HG02763 (cell line): Measurements from ENCODE around the gene CCDC69.
"Not testable (repeated sequence)": the region's sequence is repeated elsewhere in the genome, so short reads cannot be mapped to it uniquely, and the experiment has no call there.

Experiments
- ATAC-seq: cut with Tn5 transposase; IDR thresholded peaks from one replicate; pipeline ENCODE4 v1.9.1; 2021; ENCODE audit warnings: mild to moderate bottlenecking, moderate library complexity; ENCODE audit not compliant: unreplicated experiment

CCDC69 gene

DNA sequence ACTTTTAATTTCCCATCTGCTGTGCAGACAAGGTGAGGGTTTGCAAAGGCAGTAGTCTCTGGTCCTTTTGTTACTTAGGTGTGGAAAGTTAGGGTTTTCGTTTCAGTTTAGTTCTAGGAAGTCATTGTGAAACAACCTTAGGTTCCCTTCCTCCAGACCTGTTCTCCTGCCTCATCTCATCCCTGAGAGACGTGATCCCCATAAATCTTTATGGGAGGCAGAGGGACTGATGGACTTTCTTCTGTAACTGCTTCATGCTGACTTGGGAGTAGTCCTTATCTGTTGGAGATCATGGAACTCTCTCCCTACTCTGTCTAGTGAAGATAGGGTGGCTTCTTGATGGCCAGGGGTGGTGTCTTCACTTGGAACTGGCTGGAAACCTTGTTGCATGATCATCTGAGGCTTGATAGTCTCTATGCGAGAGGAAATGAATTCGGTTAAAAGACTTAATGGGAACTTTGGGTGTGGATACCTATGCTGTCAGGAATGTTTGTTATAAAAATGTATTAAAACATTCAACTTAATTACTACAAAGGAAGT, 21.9 kb upstream of the CCDC69 start:
- no peak for ATAC-seq

DNA sequence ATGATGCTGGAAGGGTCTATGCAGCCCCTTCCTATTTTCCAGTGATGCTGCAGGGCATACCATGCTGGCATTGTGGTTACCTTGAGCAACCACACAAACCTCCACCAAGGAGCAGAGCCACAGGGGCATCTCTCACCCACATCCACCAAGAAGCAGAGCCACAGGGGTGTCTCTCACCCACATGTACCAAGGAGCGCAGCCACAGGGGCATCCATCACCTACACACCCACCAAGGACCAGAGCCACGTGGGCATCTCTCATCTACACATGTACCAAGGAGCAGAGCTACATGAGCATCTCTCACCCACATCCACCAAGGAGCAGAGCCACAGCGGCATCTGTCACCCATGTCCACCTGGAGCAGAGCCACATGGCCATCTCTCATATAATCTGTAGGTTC, 20.3 kb upstream of the CCDC69 start:
- no peak for ATAC-seq

DNA sequence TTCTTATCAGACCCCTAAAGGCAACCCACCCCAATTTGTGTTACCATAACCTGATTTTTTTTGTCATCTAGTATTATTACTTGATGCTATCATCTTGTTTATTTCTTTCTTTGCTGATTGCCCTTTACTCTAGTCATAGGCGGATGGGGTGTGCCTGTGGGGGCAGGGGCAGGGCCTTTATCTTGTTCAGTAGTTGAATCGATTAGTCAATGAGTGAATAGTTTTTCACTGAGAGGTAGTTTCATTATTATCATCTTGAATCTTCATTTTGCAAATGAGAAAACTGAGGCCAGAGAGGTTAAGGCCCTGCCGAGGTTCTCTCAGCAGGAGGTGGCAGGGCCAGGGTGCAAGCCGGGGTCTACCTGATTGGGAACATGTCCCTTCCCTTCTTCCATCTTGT, 19.7 kb upstream of the CCDC69 start:
- no peak for ATAC-seq

DNA sequence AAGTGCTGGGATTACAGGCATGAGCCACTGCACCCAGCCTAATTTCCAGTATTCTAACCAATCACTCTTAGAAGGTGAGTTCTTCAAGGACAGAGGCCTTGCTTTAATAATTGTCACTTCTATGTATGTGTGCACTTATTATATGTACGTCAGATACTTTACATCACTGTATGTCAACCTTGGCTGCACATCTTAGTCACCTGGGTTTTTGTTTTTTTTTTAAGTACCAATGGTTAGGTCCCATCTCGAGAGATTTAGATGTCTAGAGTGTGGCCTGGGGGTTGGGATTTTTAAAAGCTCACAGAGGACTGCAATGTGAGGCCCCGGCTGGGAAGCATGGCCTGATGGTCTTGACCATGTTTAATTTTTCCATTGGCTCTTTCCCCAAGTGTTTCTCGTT, 19.2 kb upstream of the CCDC69 start:
- ATAC-seq, result no peak

DNA sequence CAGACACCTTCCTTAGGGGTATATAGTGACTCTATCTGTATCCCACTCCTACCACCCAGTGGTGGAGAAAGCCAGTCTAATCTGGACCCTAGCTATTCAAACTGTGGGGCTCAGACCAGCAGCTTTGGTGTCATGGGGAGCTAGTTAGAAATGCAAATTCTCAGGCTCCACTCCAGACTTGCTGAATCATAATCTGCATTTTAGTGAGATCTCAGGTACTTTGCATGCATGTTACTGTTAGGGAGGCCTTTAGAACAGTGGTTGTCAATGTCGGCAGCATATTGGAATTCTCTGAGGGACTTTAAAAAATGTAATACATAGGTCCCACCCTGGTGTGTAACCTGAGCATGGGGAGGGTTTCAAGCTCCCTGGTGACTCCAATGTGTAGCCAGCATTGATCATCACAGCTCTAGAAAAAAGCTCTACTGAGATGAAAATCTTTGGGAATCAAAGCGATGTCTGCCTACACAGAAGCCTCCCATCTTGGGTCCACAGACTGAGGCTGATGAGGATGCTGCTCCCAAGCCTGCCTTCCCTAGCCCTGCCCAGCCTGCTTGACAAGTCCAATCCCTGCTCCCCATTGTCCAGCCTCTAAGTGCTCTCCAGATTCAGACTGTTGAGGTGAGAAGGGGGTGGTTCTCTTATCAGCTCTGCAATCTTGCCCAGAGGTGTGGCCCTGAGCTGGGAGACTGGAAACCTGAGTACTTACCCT, 17.2 kb upstream of the CCDC69 start:
- no peak for ATAC-seq

DNA sequence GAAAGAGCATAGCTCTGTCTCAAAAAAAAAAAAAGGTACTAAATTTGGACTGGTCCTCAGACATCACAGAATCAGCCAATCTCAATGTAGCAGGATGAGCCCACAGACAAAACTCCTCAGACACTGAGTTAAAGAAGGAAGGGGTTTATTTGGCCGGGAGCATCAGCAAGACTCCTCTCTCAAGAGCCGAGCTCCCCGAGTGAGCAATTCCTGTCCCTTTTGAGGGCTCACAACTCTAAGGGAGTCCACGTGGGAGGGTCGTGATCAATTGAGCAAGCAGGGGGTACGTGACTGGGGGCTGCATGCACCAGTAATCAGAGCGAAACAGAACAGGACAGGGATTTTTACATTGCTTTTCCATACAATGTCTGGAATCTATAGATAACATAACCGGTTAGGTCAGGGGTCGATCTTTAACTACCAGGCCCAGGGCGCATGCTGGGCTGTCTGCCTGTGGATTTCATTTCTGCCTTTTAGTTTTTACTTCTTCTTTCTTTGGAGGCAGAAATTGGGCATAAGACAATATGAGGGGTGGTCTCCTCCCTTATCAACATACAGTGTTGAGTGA, 16.5 kb upstream of the CCDC69 start:
- not testable (repeated sequence) for ATAC-seq

DNA sequence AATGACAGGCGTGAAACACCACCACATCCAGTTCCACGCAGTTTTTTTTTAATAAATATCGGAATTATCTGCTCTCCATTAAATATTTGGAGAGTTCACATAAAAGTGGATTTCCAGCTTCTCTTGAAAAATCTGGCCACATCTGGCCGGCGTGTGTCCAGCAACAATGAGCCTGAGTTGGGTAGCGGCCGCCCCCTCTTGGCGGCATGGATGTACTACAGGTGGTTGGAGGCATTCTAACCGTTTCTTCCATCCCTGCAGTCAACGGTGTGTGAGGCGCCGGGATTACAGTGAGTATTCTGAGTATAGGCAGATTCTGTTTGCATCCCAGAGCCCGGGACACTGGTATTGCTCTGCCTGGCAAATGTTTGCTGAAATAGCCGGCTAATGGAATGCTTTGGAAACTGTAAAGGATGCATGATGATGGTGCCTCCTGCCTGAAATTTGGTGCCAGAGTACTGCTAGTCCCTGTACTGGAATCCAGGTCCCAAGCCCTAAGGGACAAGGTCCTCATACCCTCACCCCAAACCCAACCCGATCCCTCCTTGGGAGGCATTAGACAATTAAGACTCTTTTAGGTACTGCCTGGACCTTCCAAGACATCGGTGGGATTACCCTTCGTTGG, 15.5 kb upstream of the CCDC69 start:
- ATAC-seq, result no peak

DNA sequence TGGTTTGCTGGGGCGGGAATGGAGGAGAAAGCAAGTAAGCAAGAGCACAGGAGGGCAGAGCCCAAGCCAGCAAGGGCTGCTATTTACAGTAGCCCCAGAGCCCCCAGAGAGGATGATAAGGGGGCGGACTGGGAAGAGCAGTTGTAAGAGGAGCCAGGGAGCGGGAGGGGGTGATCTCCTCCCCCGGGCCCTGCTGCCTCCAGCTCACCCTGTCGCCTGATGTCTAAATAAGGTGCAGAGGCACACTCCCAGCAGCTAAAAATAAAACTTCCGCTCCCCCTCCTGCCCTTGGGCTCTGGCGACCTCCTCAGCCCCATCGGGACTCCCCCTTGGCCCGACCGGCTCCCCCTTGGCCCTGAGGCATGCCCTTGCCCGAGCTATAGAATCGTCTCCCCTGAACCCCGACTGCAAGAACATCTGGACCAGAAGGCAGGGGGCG, 14.4 kb upstream of the CCDC69 start:
- no peak for ATAC-seq

DNA sequence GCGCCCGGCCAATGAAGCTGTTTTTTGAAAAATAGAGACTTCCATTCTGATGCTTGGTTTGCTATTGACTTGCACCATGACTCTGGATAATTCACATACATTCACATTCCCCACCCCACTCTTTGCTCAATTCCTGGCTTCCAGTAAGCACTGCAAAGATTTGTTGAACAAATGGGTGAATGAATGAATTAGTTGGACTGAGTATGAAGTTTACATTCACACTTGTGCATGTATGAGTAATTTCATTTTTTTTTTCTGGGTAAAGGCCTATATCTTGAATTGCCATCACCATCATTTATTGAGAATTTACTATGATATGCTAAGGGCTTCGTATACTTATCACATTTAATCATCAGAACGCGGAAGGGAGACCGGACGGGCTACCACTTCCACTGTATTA, 13.8 kb upstream of the CCDC69 start:
- no peak for ATAC-seq

DNA sequence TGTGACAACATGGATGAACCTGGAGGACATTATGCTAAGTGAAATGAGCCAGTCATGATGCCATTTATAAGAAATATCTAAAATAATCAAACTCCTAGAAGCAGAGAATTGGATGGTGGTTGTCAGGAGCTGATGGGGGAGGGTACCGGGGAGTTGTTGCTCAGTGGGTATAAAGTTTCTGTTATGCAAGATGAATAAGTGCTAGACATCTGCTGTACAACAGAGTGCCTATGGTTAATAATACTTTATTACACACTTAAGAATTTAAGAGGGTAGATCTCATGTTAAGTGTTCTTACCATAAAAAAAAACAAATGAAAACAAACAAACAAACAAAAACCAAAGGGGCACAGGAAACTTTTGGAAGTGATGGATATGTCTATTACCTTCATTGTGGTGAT, 13.0 kb upstream of the CCDC69 start:
- no peak for ATAC-seq

DNA sequence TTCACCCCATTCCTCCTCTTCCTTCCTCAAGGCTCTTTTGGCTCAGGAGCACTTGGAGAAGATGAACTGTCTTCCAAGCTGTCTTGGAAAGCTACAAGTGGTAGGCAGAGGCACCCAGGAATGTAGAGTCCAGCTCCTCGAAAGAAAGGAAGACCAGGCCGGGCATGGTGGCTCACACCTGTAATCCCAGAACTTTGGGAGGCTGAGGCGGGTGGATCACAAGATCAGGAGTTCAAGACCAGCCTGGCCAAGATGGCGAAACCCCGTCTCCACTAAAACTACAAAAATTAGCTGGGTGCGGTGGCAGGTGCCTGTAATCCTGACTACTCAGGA, 11.3 kb upstream of the CCDC69 start:
- not testable (repeated sequence) for ATAC-seq

DNA sequence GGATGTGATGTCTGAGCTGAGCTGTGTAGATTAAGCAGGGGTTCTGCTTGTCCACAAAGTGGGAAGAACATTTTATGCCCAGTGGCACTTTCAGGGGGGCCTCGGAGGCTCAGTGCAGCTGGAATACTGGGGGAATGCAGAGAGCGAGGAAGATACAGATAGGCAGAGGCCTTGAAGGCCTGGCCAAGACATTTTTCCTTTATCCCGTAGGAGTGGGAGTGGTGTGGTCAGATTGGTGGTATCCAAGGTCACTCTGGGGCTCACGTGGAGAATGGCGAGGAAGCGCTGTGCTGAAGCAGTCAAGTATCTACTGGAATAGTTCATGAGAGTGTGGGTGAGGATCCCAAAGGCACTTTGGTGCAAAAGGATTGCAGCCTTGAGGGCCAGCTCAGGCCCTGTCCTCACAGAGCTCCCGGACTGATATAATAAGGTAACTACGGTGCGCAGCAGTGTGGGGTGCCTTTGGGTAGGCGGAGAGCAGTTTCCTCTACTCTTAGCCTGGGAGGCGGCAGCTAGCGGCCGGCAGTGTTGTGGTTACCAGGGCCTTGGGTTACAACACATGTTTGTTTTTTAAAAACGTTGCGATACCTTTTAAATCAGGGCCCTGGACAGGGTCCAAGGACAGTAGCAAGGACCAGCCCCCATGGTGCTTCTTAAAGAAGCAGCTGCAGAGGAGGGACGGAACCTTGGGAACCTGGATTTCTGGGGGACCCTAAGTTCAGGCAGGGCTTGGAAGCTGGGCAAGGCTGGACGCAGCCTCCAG, 10.8 kb upstream of the CCDC69 start:
- peak; percentile 74 for ATAC-seq

DNA sequence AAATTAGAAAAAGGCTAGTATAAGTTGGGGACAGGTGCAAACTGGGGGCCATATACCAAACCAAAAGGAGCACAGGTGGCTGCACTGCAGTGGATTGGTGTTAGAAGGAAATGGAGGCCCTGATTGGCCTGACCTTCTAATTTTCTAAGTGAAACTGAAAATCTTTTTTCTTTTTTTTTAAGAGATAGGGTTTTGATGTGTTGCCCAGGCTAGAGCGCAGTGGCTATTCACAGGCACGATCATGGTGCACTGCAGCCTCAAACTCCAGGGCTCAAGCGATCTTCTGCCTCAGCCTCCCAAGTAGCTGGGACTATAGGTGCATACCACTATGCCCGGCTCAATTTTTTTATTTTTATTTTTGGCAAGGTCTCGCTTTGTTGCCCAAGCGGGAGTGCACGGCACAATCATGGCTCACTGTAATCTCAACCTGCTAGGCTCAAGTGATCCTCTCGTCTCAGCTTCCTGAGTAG, 9.8 kb upstream of the CCDC69 start:
- ATAC-seq, result peak; percentile 49

DNA sequence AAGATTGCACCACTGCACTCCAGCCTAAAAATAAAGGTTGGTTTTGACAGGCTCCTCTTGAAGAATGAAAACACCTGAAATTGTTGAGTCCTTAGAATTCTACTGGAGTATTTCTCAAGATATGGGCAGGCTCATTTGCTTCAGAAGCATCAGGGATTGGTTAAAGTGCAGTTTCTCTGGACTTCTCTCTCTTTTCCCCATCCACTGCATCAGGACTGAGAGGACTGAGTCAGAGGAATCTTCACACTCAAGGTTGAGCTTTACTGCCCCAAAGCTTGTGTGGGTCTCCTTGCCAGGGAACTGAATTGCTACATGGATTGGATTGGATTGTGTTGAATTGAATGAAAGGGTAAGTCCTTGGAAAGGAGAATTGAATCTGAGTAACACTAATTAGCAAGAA, 7.5 kb upstream of the CCDC69 start:
- ATAC-seq, result no peak

DNA sequence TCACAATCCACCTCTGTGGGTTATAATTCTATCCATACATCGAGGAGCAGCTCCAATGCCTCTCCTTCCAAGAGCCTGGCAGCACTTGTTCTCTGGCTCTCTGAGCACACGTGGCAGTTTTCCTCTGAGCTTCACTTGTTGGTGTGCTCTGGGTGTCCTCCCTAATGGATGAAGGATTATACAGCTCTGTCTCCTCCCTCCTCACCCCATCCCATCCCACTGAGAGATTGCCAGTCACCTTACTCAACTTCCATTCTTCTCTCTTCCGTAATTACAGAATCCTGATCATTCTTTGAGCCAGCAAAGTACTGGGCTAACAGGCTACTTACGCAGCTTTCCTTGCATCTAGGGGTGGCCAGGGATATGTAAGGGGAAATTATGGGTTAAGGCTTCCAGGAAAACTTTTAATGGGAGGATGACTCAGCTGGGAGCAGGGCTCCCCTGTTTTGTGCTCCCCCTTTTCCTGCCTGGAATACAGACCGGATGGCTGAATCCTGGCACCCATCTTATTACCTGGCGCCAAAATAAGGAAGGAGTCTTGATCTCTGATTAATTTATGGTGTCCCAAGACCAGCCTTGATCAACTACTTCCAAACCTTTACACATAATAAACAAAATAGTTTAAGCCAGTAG, 6.3 kb upstream of the CCDC69 start:
- no peak for ATAC-seq

DNA sequence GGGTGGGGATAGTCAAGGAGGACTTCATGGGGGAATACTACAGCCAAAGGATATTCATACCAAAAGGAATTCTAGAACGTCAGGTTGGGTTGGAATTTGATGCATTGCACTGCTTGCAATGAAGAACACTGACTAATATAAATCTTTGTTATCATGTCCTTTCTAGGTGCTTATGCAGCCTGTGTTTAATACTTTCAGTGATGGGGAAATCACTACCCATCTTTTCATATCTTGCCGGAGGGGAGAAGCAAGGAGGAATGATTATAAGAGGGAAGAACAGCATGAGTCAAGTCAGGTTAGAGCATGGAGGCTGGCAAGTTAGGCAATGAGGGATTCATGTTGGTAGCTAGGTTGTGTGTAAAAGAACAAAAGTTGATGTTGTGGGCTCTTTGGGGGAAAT, 5.1 kb upstream of the CCDC69 start:
- ATAC-seq, result no peak

DNA sequence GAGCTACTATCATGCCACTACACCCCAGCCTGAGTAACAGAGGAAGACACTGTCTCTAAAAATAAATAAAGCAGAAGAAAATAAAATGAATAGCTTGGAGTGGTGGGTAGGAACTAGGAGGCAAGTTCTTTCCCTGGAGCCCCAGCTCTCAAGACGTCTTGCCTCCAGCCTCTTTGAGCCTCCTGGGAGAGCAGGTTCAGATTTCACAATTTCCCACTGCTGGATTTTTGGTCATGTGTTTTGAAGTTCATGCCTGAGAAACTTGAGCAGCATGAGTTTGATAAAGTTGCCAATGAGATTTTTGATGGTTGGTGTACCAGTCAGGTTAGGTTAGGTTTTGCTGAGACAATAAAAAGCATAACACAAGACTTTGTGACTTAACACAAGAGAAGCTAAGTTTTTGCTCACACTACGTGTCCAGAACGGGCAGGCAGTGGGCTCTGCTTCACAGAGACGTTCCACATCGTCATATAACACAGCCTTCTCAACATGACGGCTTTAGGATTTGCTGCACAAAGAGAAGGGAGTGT, 4.1 kb upstream of the CCDC69 start:
- no peak for ATAC-seq

DNA sequence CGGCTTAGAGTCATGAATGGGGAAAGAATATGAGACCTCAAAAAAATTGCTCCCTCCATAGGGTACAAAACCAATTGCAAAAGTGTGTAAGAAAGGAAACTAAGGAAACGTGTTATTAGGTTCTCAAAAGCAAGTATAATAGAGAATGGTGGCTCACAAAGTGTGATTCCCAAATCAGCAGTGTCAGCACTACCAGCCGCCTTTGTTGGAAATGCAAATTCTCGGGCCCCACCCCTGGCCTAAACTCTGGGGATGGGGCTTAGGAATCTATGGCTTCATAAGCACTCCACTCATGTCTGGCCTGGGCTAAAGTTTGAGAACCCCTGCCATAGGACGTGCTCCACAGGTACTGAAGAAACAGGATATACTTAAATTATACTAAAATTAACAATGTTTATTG, 1.6 kb upstream of the CCDC69 start:
- no peak for ATAC-seq

DNA sequence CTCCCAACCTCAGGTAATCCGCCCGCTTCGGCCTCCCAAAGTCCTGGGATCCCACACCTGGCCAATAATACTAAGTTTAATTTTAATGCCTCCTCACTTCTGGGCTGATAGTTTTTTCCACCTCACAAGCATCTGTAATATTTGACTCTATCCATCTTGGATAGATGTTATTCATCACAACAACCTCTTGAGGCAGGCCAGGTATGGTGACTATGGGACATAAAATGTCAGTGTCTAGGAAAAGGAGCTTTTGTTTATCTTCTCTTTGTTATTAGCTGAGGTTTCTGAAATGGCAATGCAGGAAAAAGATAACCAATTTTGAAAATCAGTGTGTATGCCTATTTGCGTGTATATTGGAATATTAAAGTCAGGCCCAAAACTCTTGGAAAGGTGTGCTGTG, 1.2 kb upstream of the CCDC69 start:
- ATAC-seq, result no peak

DNA sequence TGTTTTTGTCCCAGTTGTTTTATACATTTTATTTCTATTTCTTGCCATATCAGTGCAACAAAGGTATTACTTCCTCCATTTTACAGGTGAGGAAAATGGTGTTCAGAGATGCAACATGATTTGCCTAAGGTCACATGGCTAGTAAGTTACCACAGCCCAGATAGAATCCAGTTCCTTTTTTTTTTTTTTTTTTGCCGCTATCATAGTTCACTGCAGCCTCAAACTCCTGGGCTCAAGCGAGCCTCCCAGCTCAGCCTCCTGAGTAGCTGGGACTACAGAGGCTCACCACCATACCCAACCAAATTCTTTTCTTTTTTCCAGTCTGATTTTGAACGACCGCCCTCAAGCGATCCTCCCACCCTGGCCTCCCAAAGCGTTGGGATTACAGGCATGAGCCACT, 480 bp upstream of the CCDC69 start:
- ATAC-seq, result peak; percentile 37
